HFF-Myc (cell line): ENCODE data around the gene IL1RAPL1.
A peak's percentile ranks its signal among the peaks of the same experiment; 100 is the strongest.

Experiments used
- DNase-seq: peaks from one replicate; pipeline ENCODE4 v3.0.0-alpha.2; 2011; ENCODE audit warnings: low read depth; ENCODE audit errors: extremely low read depth
- H3K4me3 ChIP-seq: replicated peaks from 2 replicates; pipeline ENCODE4 v1.5.1; 2011; ENCODE audit warnings: low read depth, mild to moderate bottlenecking, control low read depth, low read length
- TF ChIP-seq, protein P1 (sequence below): IDR thresholded peaks from 2 replicates; pipeline ENCODE4 v1.5.1; 2012; ENCODE audit warnings: mild to moderate bottlenecking, low read depth, low read length, control low read depth; ENCODE audit errors: missing control alignments

Gene IL1RAPL1

GRCh38 chrX:29491659-29492058 lies 904.4 kb downstream of the IL1RAPL1 start:
- DNase-seq: no peak
- H3K4me3 ChIP-seq: no peak overlapping the region
- TF ChIP-seq, protein P1, sequence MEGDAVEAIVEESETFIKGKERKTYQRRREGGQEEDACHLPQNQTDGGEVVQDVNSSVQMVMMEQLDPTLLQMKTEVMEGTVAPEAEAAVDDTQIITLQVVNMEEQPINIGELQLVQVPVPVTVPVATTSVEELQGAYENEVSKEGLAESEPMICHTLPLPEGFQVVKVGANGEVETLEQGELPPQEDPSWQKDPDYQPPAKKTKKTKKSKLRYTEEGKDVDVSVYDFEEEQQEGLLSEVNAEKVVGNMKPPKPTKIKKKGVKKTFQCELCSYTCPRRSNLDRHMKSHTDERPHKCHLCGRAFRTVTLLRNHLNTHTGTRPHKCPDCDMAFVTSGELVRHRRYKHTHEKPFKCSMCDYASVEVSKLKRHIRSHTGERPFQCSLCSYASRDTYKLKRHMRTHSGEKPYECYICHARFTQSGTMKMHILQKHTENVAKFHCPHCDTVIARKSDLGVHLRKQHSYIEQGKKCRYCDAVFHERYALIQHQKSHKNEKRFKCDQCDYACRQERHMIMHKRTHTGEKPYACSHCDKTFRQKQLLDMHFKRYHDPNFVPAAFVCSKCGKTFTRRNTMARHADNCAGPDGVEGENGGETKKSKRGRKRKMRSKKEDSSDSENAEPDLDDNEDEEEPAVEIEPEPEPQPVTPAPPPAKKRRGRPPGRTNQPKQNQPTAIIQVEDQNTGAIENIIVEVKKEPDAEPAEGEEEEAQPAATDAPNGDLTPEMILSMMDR: no peak

DNA sequence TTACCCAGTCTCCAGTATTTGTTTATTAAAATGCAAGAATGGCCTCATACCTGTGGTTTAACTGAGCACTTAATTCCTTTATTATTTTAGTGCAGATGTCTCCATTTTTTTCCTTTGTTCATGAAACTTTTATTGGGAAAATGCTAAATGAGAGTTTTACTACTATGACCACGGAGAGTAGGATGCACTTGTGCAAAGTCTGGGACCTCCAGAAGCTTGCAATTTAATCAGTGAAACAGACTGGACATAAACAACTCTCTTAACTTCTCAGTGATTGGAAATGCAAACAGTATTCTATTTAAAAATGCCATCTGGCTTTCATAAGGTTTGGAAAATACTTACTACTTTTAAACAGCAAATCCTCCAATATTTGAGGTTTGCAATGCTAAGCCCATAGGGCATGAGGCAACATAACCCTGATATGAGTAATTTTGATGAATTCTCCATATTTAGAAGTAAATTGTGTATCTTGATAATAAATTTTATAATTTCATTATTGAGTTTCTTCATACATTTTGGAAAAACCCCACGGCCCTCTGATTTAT lies 909.5 kb downstream of the IL1RAPL1 start:
- TF ChIP-seq, protein P1: no peak
- DNase-seq: peak; percentile 57

DNA sequence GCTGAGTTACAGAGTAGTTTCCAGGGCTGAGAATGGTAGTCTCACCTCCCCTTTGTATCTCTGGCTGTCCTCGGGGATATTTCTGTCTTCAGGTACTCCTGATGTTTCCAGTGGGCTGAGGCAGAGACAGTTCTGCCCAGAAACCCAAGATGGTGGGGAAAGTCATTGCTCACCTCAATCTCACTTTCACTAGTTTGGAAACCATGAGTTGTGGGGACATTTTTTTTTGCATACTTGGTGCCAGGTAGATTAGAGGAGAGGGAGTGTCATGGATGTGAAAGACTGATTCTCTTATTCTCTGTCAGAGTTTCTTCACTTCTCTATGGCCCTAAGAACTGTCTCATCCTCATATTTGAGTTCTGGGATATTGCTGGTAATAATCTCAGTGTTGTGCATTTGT lies 919.5 kb downstream of the IL1RAPL1 start:
- TF ChIP-seq, protein P1: no peak
- DNase-seq: no peak
- H3K4me3 ChIP-seq: no peak overlapping the region

More for the DNA sequence above, 909.5 kb downstream of the IL1RAPL1 start:
- H3K4me3 ChIP-seq: no peak overlapping the region

DNA sequence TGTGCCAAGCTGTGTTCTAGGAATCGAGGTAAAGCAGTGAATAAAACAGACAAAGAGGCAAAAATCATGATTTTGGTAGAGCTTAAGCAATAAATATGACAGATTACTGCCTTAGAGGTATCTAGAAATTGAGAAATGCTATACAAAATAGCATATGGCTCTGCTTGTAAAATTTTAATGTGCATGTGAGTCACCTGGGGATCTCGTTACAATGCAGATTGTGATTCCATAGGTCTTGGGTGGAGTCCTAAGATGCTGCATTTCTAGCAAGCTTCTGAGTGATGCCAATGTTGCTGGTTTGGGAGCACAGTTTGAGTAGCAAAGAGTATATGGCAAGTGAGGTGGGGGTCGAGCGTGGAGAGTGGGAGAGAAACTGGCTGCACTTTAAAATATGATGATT lies 930.9 kb downstream of the IL1RAPL1 start:
- DNase-seq: peak; percentile 17
- TF ChIP-seq, protein P1: no peak
- H3K4me3 ChIP-seq: no peak overlapping the region

DNA sequence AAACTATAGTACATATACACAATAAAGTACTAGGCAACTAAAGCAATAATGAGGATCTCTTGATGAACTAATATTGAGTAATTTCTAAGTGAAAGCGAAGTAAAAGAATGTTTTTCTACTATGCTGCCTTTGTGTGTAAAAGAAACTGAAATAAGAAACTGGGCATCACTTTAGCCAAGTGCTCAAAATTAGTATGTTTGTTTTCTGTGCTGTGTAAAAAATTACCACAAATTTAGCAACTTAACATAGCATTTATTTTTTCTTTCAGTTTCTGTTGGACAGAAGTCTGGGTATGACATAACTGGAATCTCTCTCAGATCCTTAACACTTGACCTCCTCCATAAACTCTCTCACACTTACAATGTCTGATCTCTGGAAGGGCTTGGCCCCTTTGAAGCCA lies 941.0 kb downstream of the IL1RAPL1 start:
- TF ChIP-seq, protein P1: no peak

GRCh38 chrX:29530501-29530900 lies 943.3 kb downstream of the IL1RAPL1 start:
- DNase-seq: no peak
- H3K4me3 ChIP-seq: no peak overlapping the region
- TF ChIP-seq, protein P1: no peak

More for the DNA sequence above, 941.0 kb downstream of the IL1RAPL1 start:
- no peak overlapping the region for H3K4me3 ChIP-seq
- no peak for DNase-seq

DNA sequence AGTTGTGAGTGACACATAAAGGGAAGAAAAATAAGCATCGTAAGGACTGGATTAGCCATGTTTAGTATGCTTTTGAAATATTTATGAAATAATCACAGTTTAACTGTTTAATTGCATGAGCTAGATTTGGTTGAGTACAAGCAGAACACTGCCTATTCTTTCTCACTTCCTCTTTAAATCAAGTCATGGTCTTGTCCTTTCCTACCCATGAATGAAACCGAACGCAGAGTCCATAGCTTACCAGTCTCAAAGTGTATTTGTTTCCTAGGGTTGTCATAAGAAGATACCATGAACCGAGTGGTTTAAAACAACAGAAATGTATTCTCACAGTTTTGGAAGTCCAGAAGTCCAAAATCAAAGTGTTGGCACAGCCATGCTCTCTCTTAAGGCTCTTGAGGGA lies 944.1 kb downstream of the IL1RAPL1 start:
- no peak for DNase-seq
- TF ChIP-seq, protein P1: no peak

More for the DNA sequence above, 944.1 kb downstream of the IL1RAPL1 start:
- no peak overlapping the region for H3K4me3 ChIP-seq
